Thoracic aorta (tissue), 2 donors: ENCODE data around the gene TUBE1. TPM values are rescaled to one million over a fixed set of nuclear protein-coding genes. Genes with fewer than 3 reads are reported as not detected.

Experiments
- ATAC-seq: fragments of 150-250 bp; one replicate; pipeline ENCODE4 v1.8.0; 2017; ENCODE audit warnings: low read depth; ENCODE audit not compliant: insufficient number of reproducible peaks, low FRiP score
- DNase-seq: peaks from one replicate; pipeline ENCODE4 v3.0.0-alpha.2; 2020; ENCODE audit warnings: low spot score
- H3K27ac ChIP-seq, 2 donors: fragments of 200-600 bp; sonication (generic); 1 replicate in 1 of 2; 2 replicates in 1 of 2; pipeline ENCODE4 v1.5.1; 2016; ENCODE audit warnings: mild to moderate bottlenecking in 2 of 2, moderate library complexity in 2 of 2
- H3K27me3 ChIP-seq: fragments of 200-600 bp; sonication (generic); replicated peaks from 2 replicates; pipeline ENCODE4 v1.6.0; 2016; ENCODE audit warnings: mild to moderate bottlenecking; ENCODE audit not compliant: insufficient read depth
- H3K36me3 ChIP-seq: fragments of 200-600 bp; sonication (generic); one replicate; pipeline ENCODE4 v1.5.1; 2016
- H3K4me1 ChIP-seq, 2 donors: fragments of 200-600 bp; sonication (generic); 1 replicate in 1 of 2; 2 replicates in 1 of 2; pipeline versions ENCODE4 v1.5.1 to v1.6.0; 2016; ENCODE audit warnings: low read depth in 2 of 2, mild to moderate bottlenecking in 1 of 2; ENCODE audit not compliant: control insufficient read depth in 1 of 2
- H3K4me3 ChIP-seq: fragments of 200-600 bp; sonication (generic); 2 replicates; pipeline ENCODE4 v1.5.1; 2016; ENCODE audit warnings: mild to moderate bottlenecking
- H3K9me3 ChIP-seq: fragments of 200-600 bp; sonication (generic); 2 replicates; pipeline ENCODE4 v1.5.1; 2016
- total RNA-seq, 2 donors: library from RNA; depleted of rRNA; stranded (reverse); fragments of >200 nt; gene quantifications; one replicate each; pipeline versions ENCODE4 v1.1.0 to v1.2.3, GENCODE V29; 2016
- TF ChIP-seq, protein P1 (sequence below): fragments of 200-600 bp; sonication (generic); IDR thresholded peaks from one replicate; pipeline ENCODE4 v1.5.1; 2019; ENCODE audit warnings: antibody characterized with exemption

TUBE1 gene
- total RNA-seq, 2 donors from 2014 or later, result 27.3 to 33.4 TPM

DNA sequence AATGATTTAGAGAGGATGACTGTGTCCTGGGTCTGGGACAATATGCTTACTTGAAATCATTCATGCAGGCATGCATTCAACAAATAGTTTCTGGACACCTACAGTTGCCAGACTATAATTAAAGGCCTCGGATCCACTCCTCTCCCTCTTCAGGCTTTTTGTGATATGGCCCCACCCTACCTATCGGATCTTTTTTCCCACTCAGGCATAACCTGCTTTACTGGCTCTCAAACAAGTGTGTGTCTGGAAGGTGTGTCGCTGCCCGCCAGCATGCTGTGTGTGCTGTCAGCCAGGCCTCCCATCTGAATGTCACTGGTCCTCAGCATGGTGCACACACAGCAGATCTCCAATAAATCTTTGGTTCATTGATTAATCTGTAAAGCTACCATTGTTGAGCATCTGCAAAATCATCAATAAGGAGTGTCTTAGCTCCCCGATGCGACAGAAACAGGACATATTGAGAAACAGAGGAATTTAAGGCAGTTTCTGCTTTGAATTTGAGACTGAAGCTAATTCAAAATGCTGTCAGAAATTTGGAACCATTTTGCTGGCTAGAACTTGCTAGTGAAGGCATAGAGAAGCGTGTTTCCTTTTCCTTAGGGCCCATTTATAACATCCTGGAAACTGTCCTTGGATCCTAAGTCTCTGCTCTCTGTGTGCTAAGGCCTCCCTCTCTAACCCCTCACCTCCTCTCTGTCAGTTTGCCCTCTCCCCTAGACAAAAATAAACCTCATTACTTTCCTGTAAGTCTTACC lies 56.9 kb downstream of the TUBE1 start:
- Histone ChIP-seq H3K36me3 (no peaks in the 10 kb centered on the region), H3K4me1 (peaks cover 0 to 4% of the 10 kb centered on the region in 2 donors), H3K4me3 (no peak overlapping the region), H3K9me3 (no peaks in the 10 kb centered on the region), H3K27me3 (no peaks in the 10 kb centered on the region), H3K27ac (no peak overlapping the region)
- no peak for ATAC-seq
- DNase-seq, result no peak
- TF ChIP-seq, protein P1, sequence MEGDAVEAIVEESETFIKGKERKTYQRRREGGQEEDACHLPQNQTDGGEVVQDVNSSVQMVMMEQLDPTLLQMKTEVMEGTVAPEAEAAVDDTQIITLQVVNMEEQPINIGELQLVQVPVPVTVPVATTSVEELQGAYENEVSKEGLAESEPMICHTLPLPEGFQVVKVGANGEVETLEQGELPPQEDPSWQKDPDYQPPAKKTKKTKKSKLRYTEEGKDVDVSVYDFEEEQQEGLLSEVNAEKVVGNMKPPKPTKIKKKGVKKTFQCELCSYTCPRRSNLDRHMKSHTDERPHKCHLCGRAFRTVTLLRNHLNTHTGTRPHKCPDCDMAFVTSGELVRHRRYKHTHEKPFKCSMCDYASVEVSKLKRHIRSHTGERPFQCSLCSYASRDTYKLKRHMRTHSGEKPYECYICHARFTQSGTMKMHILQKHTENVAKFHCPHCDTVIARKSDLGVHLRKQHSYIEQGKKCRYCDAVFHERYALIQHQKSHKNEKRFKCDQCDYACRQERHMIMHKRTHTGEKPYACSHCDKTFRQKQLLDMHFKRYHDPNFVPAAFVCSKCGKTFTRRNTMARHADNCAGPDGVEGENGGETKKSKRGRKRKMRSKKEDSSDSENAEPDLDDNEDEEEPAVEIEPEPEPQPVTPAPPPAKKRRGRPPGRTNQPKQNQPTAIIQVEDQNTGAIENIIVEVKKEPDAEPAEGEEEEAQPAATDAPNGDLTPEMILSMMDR, result no peak

- TF ChIP-seq, protein P1, result peak; percentile 46
- Histone ChIP-seq H3K27ac (no peak overlapping the region), H3K27me3 (no peaks in the 10 kb centered on the region), H3K4me1 (peaks cover 0 to 4% of the 10 kb centered on the region in 2 donors), H3K9me3 (no peaks in the 10 kb centered on the region), H3K4me3 (no peak overlapping the region), H3K36me3 (no peaks in the 10 kb centered on the region)
- ATAC-seq (no peak), DNase-seq (peak; percentile 13)
Observed at GRCh38 chr6:112029045-112029822, 58.0 kb downstream of the TUBE1 start.

- Histone ChIP-seq H3K4me1 (no peaks in the 10 kb centered on the region), H3K36me3 (no peaks in the 10 kb centered on the region), H3K27me3 (no peaks in the 10 kb centered on the region), H3K4me3 (no peak overlapping the region), H3K9me3 (no peaks in the 10 kb centered on the region), H3K27ac (no peak overlapping the region)
- TF ChIP-seq, protein P1, result no peak
- ATAC-seq, result no peak
- no peak for DNase-seq
Observed at GRCh38 chr6:112027942-112028674, 59.2 kb downstream of the TUBE1 start.

DNA sequence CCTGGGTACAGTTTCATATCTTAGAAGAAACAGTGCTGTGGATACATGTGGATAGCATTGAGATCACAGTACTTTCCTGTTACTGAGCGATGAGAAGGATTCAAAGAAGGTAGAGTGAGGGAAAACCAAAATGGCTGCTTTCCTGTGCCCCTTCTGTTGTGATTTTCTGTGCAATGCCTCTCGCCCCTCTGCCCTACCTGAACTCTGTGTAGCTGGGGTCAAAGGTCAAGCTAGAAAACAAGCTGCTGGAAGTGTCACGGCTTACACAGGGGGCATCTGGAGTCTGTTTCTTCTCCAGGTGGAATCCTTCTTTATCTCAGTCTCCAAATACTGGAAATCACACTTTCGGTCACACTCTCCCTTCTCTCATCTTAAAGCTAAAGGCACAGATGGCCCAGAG lies 60.3 kb downstream of the TUBE1 start:
- H3K9me3 ChIP-seq, result no peaks in the 10 kb centered on the region
- ATAC-seq (no peak), DNase-seq (no peak)
- no peaks in the 10 kb centered on the region for H3K4me1 ChIP-seq
- no peaks in the 10 kb centered on the region for H3K36me3 ChIP-seq
- TF ChIP-seq, protein P1, result no peak
- H3K27ac ChIP-seq, result no peak overlapping the region
- no peak overlapping the region for H3K4me3 ChIP-seq
- H3K27me3 ChIP-seq, result no peaks in the 10 kb centered on the region

GRCh38 chr6:112024464-112024863 lies 62.8 kb downstream of the TUBE1 start:
- no peak overlapping the region for H3K27ac ChIP-seq
- no peak overlapping the region for H3K4me3 ChIP-seq
- H3K4me1 ChIP-seq, result peaks cover 4 to 6% of the 10 kb centered on the region in 2 donors
- TF ChIP-seq, protein P1, result no peak
- DNase-seq (no peak), ATAC-seq (no peak)
- no peaks in the 10 kb centered on the region for H3K27me3 ChIP-seq
- H3K36me3 ChIP-seq, result no peaks in the 10 kb centered on the region
- no peaks in the 10 kb centered on the region for H3K9me3 ChIP-seq
